CD4-positive, alpha-beta T cell treated with Interleukin-21 for 1 hour (primary cell): ENCODE measurements around the gene GAS2L3.

Source experiments
- DNase-seq: peaks from one replicate; pipeline ENCODE4 v3.0.0-alpha.2; 2020

The GAS2L3 gene

GRCh38 chr12:100668945-100669536 lies 95.6 kb downstream of the GAS2L3 start:
- DNase-seq, result peak; percentile 29

- no peak for DNase-seq
Measured at GRCh38 chr12:100669922-100670321, 96.4 kb downstream of the GAS2L3 start.

- DNase-seq, result no peak
Measured at GRCh38 chr12:100671396-100672074, 98.1 kb downstream of the GAS2L3 start.

GRCh38 chr12:100672075-100672592 lies 98.7 kb downstream of the GAS2L3 start:
- peak; percentile 8 for DNase-seq

GRCh38 chr12:100674036-100674888 lies 100.8 kb downstream of the GAS2L3 start:
- DNase-seq, result no peak
